ENCODE data around the gene EFNA2. TPM values are rescaled to one million over a fixed set of nuclear protein-coding genes. Genes with fewer than 3 reads are reported as not detected.
A peak's percentile ranks its signal among the peaks of the same experiment; 100 is the strongest.

Gene EFNA2
- total RNA-seq, 1 donor from 2014 or later, result not detected

- peak; percentile 58 to 61 for ATAC-seq
- intact Hi-C loops (cut with DNase I), result no loop called here
- Histone ChIP-seq H3K4me1 (peaks cover 57% of the 10 kb centered on the region), H3K27me3 (ENCODE audit: low read depth) (no peaks in the 10 kb centered on the region), H3K9me3 (no peaks in the 10 kb centered on the region), H3K4me3 (peak overlapping the region; percentile 77), H3K27ac (peak overlapping the region; percentile 98), H3K36me3 (peaks cover 47% of the 10 kb centered on the region)
- TF ChIP-seq, protein P1, sequence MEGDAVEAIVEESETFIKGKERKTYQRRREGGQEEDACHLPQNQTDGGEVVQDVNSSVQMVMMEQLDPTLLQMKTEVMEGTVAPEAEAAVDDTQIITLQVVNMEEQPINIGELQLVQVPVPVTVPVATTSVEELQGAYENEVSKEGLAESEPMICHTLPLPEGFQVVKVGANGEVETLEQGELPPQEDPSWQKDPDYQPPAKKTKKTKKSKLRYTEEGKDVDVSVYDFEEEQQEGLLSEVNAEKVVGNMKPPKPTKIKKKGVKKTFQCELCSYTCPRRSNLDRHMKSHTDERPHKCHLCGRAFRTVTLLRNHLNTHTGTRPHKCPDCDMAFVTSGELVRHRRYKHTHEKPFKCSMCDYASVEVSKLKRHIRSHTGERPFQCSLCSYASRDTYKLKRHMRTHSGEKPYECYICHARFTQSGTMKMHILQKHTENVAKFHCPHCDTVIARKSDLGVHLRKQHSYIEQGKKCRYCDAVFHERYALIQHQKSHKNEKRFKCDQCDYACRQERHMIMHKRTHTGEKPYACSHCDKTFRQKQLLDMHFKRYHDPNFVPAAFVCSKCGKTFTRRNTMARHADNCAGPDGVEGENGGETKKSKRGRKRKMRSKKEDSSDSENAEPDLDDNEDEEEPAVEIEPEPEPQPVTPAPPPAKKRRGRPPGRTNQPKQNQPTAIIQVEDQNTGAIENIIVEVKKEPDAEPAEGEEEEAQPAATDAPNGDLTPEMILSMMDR (IDR thresholded peaks at IDR 0.05), result no peak
- peak; percentile 95 for DNase-seq
Observed at GRCh38 chr19:1252221-1252820, 33.4 kb upstream of the EFNA2 start.

- ATAC-seq, result peak; percentile 61 to 66
- H3K27ac ChIP-seq, result peak overlapping the region; percentile 98
- DNase-seq, result peak; percentile 95
- TF ChIP-seq, protein P1 (IDR thresholded peaks at IDR 0.05), result peak; percentile 22
- intact Hi-C loops (cut with DNase I), result no loop called here
- no peaks in the 10 kb centered on the region for H3K9me3 ChIP-seq
- H3K4me3 ChIP-seq, result peak overlapping the region; percentile 77
- peaks cover 57% of the 10 kb centered on the region for H3K4me1 ChIP-seq
- peaks cover 53% of the 10 kb centered on the region for H3K36me3 ChIP-seq
- no peaks in the 10 kb centered on the region for H3K27me3 ChIP-seq (ENCODE audit: low read depth)
Observed at GRCh38 chr19:1252821-1253513, 32.7 kb upstream of the EFNA2 start.

GRCh38 chr19:1253514-1254080 lies 32.1 kb upstream of the EFNA2 start:
- intact Hi-C loops (cut with DNase I), result no loop called here
- Histone ChIP-seq H3K4me3 (peak overlapping the region; percentile 77), H3K27me3 (ENCODE audit: low read depth) (no peaks in the 10 kb centered on the region), H3K4me1 (peaks cover 60% of the 10 kb centered on the region), H3K36me3 (peaks cover 56% of the 10 kb centered on the region), H3K27ac (peak overlapping the region; percentile 98), H3K9me3 (no peaks in the 10 kb centered on the region)
- TF ChIP-seq, protein P1 (IDR thresholded peaks at IDR 0.05), result no peak
- ATAC-seq (peak in 1 of 2 donors; percentile 3), DNase-seq (no peak)

DNA sequence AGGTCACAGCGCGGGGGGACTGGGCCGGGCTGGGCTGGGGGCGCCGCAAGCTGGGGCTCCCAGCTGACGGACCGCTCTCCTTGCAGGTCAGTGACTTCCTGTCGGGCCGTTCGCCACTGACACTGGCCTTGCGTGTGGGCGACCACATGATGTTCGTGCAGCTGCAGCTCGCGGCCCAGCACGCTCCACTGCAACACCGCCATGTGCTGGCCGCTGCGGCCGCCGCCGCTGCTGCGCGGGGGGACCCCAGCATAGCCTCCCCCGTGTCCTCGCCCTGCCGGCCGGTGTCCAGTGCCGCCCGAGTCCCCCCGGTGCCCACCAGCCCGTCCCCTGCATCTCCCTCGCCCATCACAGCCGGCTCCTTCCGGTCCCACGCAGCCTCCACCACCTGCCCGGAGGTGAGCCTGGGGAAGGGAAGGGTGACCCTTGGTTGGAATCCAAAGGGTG lies 31.6 kb upstream of the EFNA2 start:
- Histone ChIP-seq H3K36me3 (peaks cover 56% of the 10 kb centered on the region), H3K27ac (peak overlapping the region; percentile 98), H3K4me3 (peak overlapping the region; percentile 77), H3K27me3 (ENCODE audit: low read depth) (no peaks in the 10 kb centered on the region), H3K4me1 (peaks cover 65% of the 10 kb centered on the region), H3K9me3 (no peaks in the 10 kb centered on the region)
- DNase-seq (peak; percentile 62), ATAC-seq (no peak)
- intact Hi-C loops (cut with DNase I), result no loop called here
- TF ChIP-seq, protein P1 (IDR thresholded peaks at IDR 0.05), result no peak

DNA sequence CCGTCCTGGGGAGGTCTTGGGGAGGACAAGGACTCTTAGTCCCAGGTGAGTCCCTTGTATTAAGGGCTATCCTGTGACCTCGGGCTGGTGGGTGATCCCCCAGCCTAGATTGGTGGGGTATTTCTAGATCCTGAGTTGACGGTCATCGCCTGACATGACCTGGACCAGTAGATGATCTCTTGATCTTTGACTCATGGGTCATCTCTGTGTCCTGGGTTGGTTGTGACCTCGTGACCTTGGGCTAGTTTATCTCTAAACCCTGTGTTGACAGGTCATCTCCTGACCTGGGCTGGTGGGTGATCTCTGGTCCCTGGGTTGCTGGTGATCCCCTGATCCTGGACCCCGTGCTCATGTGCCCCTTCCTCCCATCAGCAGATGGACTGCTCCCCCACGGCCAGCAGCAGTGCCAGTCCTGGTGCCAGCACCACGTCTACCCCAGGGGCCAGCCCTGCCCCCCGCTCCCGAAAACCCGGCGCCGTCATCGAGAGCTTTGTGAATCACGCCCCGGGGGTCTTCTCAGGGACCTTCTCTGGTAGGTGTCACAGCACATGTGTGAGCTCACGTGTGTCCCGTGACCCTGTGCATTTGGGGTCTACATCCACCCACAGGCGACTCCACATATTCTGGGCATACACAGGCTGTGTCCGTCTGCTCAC lies 31.0 kb upstream of the EFNA2 start:
- H3K27me3 ChIP-seq (ENCODE audit: low read depth), result no peaks in the 10 kb centered on the region
- H3K4me1 ChIP-seq, result peaks cover 71% of the 10 kb centered on the region
- peak overlapping the region; percentile 98 for H3K27ac ChIP-seq
- no peaks in the 10 kb centered on the region for H3K9me3 ChIP-seq
- intact Hi-C loops (cut with DNase I), result no loop called here
- H3K4me3 ChIP-seq, result peak overlapping the region; percentile 77
- ATAC-seq, result no peak
- H3K36me3 ChIP-seq, result peaks cover 56% of the 10 kb centered on the region
- TF ChIP-seq, protein P1 (IDR thresholded peaks at IDR 0.05), result no peak
- no peak for DNase-seq
